ENCODE measurements around the gene IL1R2. TPM values are rescaled to one million over a fixed set of nuclear protein-coding genes. Genes with fewer than 3 reads are reported as not detected.

The IL1R2 gene
- total and polyA plus RNA-seq, 2 of the 8 experiments (the other 6 are each of a cell fraction or from before 2014, with no cell fraction given) = 0.06 TPM; not detected in 1

DNA sequence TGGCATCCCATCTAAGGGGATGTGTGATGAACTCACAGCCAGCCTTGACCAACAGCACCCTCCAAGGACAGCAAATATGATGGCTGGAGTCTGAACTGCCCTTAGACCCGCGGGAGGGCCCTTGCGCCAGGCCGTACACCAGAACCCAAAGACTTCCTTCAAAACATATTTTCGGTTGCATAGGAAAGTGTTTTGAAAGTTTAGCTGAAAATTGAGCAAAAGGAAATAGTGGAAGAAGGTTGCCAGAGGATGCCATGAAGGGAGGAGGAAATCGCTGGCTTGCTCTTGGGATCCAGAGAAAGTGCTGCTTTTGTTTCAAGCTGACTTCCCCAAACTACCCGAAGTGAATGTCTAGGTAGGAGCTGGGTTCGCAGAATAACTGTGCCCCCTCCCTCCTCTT lies 61.3 kb downstream of the IL1R2 start (continued):
- TF ChIP-seq, protein P1, sequence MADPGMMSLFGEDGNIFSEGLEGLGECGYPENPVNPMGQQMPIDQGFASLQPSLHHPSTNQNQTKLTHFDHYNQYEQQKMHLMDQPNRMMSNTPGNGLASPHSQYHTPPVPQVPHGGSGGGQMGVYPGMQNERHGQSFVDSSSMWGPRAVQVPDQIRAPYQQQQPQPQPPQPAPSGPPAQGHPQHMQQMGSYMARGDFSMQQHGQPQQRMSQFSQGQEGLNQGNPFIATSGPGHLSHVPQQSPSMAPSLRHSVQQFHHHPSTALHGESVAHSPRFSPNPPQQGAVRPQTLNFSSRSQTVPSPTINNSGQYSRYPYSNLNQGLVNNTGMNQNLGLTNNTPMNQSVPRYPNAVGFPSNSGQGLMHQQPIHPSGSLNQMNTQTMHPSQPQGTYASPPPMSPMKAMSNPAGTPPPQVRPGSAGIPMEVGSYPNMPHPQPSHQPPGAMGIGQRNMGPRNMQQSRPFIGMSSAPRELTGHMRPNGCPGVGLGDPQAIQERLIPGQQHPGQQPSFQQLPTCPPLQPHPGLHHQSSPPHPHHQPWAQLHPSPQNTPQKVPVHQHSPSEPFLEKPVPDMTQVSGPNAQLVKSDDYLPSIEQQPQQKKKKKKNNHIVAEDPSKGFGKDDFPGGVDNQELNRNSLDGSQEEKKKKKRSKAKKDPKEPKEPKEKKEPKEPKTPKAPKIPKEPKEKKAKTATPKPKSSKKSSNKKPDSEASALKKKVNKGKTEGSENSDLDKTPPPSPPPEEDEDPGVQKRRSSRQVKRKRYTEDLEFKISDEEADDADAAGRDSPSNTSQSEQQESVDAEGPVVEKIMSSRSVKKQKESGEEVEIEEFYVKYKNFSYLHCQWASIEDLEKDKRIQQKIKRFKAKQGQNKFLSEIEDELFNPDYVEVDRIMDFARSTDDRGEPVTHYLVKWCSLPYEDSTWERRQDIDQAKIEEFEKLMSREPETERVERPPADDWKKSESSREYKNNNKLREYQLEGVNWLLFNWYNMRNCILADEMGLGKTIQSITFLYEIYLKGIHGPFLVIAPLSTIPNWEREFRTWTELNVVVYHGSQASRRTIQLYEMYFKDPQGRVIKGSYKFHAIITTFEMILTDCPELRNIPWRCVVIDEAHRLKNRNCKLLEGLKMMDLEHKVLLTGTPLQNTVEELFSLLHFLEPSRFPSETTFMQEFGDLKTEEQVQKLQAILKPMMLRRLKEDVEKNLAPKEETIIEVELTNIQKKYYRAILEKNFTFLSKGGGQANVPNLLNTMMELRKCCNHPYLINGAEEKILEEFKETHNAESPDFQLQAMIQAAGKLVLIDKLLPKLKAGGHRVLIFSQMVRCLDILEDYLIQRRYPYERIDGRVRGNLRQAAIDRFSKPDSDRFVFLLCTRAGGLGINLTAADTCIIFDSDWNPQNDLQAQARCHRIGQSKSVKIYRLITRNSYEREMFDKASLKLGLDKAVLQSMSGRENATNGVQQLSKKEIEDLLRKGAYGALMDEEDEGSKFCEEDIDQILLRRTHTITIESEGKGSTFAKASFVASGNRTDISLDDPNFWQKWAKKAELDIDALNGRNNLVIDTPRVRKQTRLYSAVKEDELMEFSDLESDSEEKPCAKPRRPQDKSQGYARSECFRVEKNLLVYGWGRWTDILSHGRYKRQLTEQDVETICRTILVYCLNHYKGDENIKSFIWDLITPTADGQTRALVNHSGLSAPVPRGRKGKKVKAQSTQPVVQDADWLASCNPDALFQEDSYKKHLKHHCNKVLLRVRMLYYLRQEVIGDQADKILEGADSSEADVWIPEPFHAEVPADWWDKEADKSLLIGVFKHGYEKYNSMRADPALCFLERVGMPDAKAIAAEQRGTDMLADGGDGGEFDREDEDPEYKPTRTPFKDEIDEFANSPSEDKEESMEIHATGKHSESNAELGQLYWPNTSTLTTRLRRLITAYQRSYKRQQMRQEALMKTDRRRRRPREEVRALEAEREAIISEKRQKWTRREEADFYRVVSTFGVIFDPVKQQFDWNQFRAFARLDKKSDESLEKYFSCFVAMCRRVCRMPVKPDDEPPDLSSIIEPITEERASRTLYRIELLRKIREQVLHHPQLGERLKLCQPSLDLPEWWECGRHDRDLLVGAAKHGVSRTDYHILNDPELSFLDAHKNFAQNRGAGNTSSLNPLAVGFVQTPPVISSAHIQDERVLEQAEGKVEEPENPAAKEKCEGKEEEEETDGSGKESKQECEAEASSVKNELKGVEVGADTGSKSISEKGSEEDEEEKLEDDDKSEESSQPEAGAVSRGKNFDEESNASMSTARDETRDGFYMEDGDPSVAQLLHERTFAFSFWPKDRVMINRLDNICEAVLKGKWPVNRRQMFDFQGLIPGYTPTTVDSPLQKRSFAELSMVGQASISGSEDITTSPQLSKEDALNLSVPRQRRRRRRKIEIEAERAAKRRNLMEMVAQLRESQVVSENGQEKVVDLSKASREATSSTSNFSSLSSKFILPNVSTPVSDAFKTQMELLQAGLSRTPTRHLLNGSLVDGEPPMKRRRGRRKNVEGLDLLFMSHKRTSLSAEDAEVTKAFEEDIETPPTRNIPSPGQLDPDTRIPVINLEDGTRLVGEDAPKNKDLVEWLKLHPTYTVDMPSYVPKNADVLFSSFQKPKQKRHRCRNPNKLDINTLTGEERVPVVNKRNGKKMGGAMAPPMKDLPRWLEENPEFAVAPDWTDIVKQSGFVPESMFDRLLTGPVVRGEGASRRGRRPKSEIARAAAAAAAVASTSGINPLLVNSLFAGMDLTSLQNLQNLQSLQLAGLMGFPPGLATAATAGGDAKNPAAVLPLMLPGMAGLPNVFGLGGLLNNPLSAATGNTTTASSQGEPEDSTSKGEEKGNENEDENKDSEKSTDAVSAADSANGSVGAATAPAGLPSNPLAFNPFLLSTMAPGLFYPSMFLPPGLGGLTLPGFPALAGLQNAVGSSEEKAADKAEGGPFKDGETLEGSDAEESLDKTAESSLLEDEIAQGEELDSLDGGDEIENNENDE (IDR thresholded peaks at IDR 0.05; ENCODE audit: insufficient replicate concordance, low read length) = no peak
- TF ChIP-seq SP1 (IDR thresholded peaks at IDR 0.05; ENCODE audit: low read depth, low read length) = no peak
- no peak for TF ChIP-seq HDAC2 (IDR thresholded peaks at IDR 0.05; ENCODE audit: borderline replicate concordance in 1 of 2, low read depth in 2 of 2, low read length in 2 of 2)
- TF ChIP-seq BCL11A (IDR thresholded peaks at IDR 0.05; ENCODE audit: low read depth in 2 of 2, low read length in 2 of 2) = no peak
- no peak for TF ChIP-seq BRCA1 (IDR thresholded peaks at IDR 0.05; ENCODE audit: low read depth, low read length)
- TF ChIP-seq BACH1 (IDR thresholded peaks at IDR 0.05; ENCODE audit: low read length) = no peak
- TF ChIP-seq RXRA (IDR thresholded peaks at IDR 0.05; ENCODE audit: insufficient read depth, low read depth, low read length) = no peak
- no peak for TF ChIP-seq JUND (IDR thresholded peaks at IDR 0.05; ENCODE audit: low read length)
